CD14-positive monocyte (primary cell): ENCODE measurements around the gene GNRH2. TPM values are rescaled to one million over a fixed set of nuclear protein-coding genes. Genes with fewer than 3 reads are reported as not detected.

Experiments
- DNase-seq, 3 donors: peaks; one replicate each; pipeline ENCODE4 v3.0.0-alpha.2; 2011 to 2022
- H2AFZ ChIP-seq: 2 replicates; pipeline ENCODE4 v1.6.0; 2012; ENCODE audit warnings: mild to moderate bottlenecking, low read depth, low read length, inconsistent platforms; ENCODE audit not compliant: insufficient read depth, poor library complexity, severe bottlenecking
- H3K27ac ChIP-seq, 2 donors: 1 replicate in 1 of 2; 2 replicates in 1 of 2; pipeline ENCODE4 v1.5.1; 2012 to 2013; ENCODE audit warnings: low read length in 2 of 2, control low read depth in 1 of 2, inconsistent platforms in 1 of 2, low read depth in 1 of 2, mild to moderate bottlenecking in 1 of 2
- H3K27me3 ChIP-seq, 2 donors: one replicate each; pipeline versions ENCODE4 v1.6.0 to v1.6.1; 2011 to 2013; ENCODE audit warnings: low read length in 2 of 2; ENCODE audit not compliant: control insufficient read depth in 2 of 2, insufficient read depth in 2 of 2
- H3K36me3 ChIP-seq, 2 donors: replicated peaks in 1 of 2; 1 replicate in 1 of 2; 2 replicates in 1 of 2; pipeline versions ENCODE4 v1.5.1 to v1.6.1; 2012 to 2013; ENCODE audit warnings: low read length in 2 of 2, control low read depth in 1 of 2, inconsistent platforms in 1 of 2, mild to moderate bottlenecking in 1 of 2; ENCODE audit not compliant: insufficient read depth in 2 of 2, control insufficient read depth in 1 of 2
- H3K4me1 ChIP-seq, 2 donors: 1 replicate in 1 of 2; 2 replicates in 1 of 2; pipeline versions ENCODE4 v1.5.1 to v1.6.1; 2012 to 2013; ENCODE audit warnings: low read length in 2 of 2, control low read depth in 1 of 2, inconsistent platforms in 1 of 2, mild to moderate bottlenecking in 1 of 2, moderate library complexity in 1 of 2; ENCODE audit not compliant: insufficient read depth in 2 of 2, control insufficient read depth in 1 of 2
- H3K4me2 ChIP-seq: replicated peaks from 2 replicates; pipeline ENCODE3; 2012; ENCODE audit warnings: low read length, moderate library complexity, mild to moderate bottlenecking; ENCODE audit not compliant: poor library complexity, severe bottlenecking; ENCODE audit errors: extremely low read depth
- H3K4me3 ChIP-seq, 3 experiments: fragments of 200-600 bp in 1 of 3; sonication (generic) in 1 of 3; replicated peaks in 1 of 3; 1 replicate in 2 of 3; 2 replicates in 1 of 3; pipeline ENCODE4 v1.5.1; 2011 to 2013; ENCODE audit warnings: low read length in 3 of 3, mild to moderate bottlenecking in 3 of 3, control low read depth in 2 of 3, low read depth in 2 of 3, inconsistent platforms in 1 of 3, moderate library complexity in 1 of 3
- H3K79me2 ChIP-seq: 2 replicates; pipeline ENCODE4 v1.6.0; 2012; ENCODE audit warnings: mild to moderate bottlenecking, control low read depth, inconsistent platforms, low read length, moderate library complexity; ENCODE audit not compliant: insufficient read depth
- H3K9ac ChIP-seq: 2 replicates; pipeline ENCODE4 v1.6.0; 2017; ENCODE audit warnings: low read length, mild to moderate bottlenecking; ENCODE audit not compliant: insufficient read depth, poor library complexity, severe bottlenecking
- H3K9me3 ChIP-seq, 2 donors: replicated peaks in 1 of 2; 1 replicate in 1 of 2; 2 replicates in 1 of 2; pipeline versions ENCODE4 v1.5.1 to v1.6.1; 2012 to 2013; ENCODE audit warnings: low read length in 2 of 2, control low read depth in 1 of 2; ENCODE audit not compliant: control insufficient read depth in 1 of 2, insufficient read depth in 1 of 2
- H4K20me1 ChIP-seq: 2 replicates; pipeline ENCODE4 v1.6.0; 2012; ENCODE audit warnings: mild to moderate bottlenecking, low read length, control low read depth, moderate library complexity; ENCODE audit not compliant: insufficient read depth
- H3K27ac Mint-ChIP-seq, 7 donors: one replicate each; pipeline ENCODE4 v1.8.0; 2020; ENCODE audit warnings: mild to moderate bottlenecking in 7 of 7, mixed read lengths in 7 of 7, moderate library complexity in 6 of 7, inconsistent platforms in 2 of 7
- H3K27me3 Mint-ChIP-seq, 3 donors: one replicate each; pipeline ENCODE4 v1.8.0; 2021 to 2022; ENCODE audit warnings: low read depth in 3 of 3, mild to moderate bottlenecking in 3 of 3, mixed read lengths in 3 of 3, moderate library complexity in 3 of 3, inconsistent platforms in 1 of 3
- H3K36me3 Mint-ChIP-seq, 2 donors: one replicate each; pipeline ENCODE4 v1.8.0; 2020; ENCODE audit warnings: mixed read lengths in 2 of 2, inconsistent platforms in 1 of 2, mild to moderate bottlenecking in 1 of 2
- H3K4me1 Mint-ChIP-seq: one replicate; pipeline ENCODE4 v1.8.0; 2020; ENCODE audit warnings: mild to moderate bottlenecking, mixed read lengths
- H3K4me3 Mint-ChIP-seq, 2 donors: one replicate each; pipeline ENCODE4 v1.8.0; 2020; ENCODE audit warnings: mild to moderate bottlenecking in 2 of 2, mixed read lengths in 2 of 2, moderate library complexity in 1 of 2
- H3K9me3 Mint-ChIP-seq, 7 donors: one replicate each; pipeline ENCODE4 v1.8.0; 2020 to 2022; ENCODE audit warnings: mixed read lengths in 7 of 7, mild to moderate bottlenecking in 6 of 7, moderate library complexity in 6 of 7, inconsistent platforms in 2 of 7
- CTCF ChIP-seq: fragments of 200-600 bp; IDR thresholded peaks from one replicate; pipeline ENCODE4 v1.8.0; 2022; ENCODE audit warnings: antibody characterized with exemption, mild to moderate bottlenecking
- whole genome bisulfite sequencing: methylation state at CpG from one replicate; pipeline ENCODE4 v1.1.5; 2013; ENCODE audit warnings: missing lambda C conversion rate; ENCODE audit not compliant: insufficient coverage; 5-methylcytosine and 5-hydroxymethylcytosine counted together
- intact Hi-C, 2 donors: fragments of 100-400 bp; cut with micrococcal nuclease; formaldehyde crosslinking; loops; one replicate each; pipeline versions ENCODE4 v1.15.0 to v1.15.1; 2023
- polyA plus RNA-seq, 3 donors: library from polyadenylated mRNA; depleted of rRNA in 1 of 3; unstranded in 2 of 3; stranded (reverse) in 1 of 3; fragments of 300-500 nt in 2 of 3; fragments of >200 nt in 1 of 3; fragmentation: Illumina TruSeq in 2 of 3; gene quantifications; 1 replicate in 2 of 3; 2 replicates in 1 of 3; pipeline ENCODE4 v1.2.3, GENCODE V29; 2012 to 2021

The GNRH2 gene
- polyA plus RNA-seq, 3 donors = not detected

GRCh38 chr20:3094848-3095629, 51.6 kb downstream of the GNRH2 start:
- H3K4me2 ChIP-seq = no peak overlapping the region
- no peak overlapping the region for H3K27ac ChIP-seq
- H3K4me3 ChIP-seq = no peak overlapping the region
- Mint-ChIP-seq H3K4me3 (no peak overlapping the region), H3K9me3 (peaks cover 0 to 14% (median 10%) of the 10 kb centered on the region in 7 donors), H3K27me3 (peaks cover 38 to 63% (median 49%) of the 10 kb centered on the region in 3 donors), H3K27ac (peak overlapping the region in 1 of 7 donors; percentile 25), H3K4me1 (peaks cover 19% of the 10 kb centered on the region), H3K36me3 (peaks cover 0 to 7% of the 10 kb centered on the region in 2 donors)
- H3K27me3 ChIP-seq = peaks cover 26 to 40% of the 10 kb centered on the region in 2 donors
- no peak for DNase-seq
- 98% methylated on average over 7 of the region's 13 CpGs for WGBS
- peaks cover 12 to 21% of the 10 kb centered on the region in 2 donors for H3K4me1 ChIP-seq
- H3K79me2 ChIP-seq = no peaks in the 10 kb centered on the region
- intact Hi-C loops = no loop called here
- H3K36me3 ChIP-seq = no peaks in the 10 kb centered on the region
- H2AFZ ChIP-seq = no peak overlapping the region
- no peak for TF ChIP-seq CTCF
- no peak overlapping the region for H3K9ac ChIP-seq
- H4K20me1 ChIP-seq = no peaks in the 10 kb centered on the region
- H3K9me3 ChIP-seq = no peaks in the 10 kb centered on the region

Other genes with a start within 250 kb of the GNRH2 start
- under 1 TPM in 1 of 3 donors, not detected in 2; 0.05 TPM for gene CPXM1, start 243.0 kb upstream of the GNRH2 start, polyA plus RNA-seq
- not detected for gene C20orf141, start 228.6 kb upstream of the GNRH2 start, polyA plus RNA-seq
- gene TMEM239, start 227.3 kb upstream of the GNRH2 start, polyA plus RNA-seq = not detected
- gene PCED1A, start 203.0 kb upstream of the GNRH2 start, polyA plus RNA-seq = 10 to 100 TPM in 2 of 3 donors, 1 to 10 TPM in 1; 9.1 to 85.2 (median 10.2) TPM
- 10 to 100 TPM; 33.3 to 87.0 (median 34.5) TPM for gene VPS16, start 202.9 kb upstream of the GNRH2 start, polyA plus RNA-seq
- gene PTPRA, start 170.1 kb upstream of the GNRH2 start, polyA plus RNA-seq = 10 to 100 TPM; 13.0 to 41.9 (median 13.1) TPM
- 10 to 100 TPM; 19.4 to 36.6 (median 29.8) TPM for gene MRPS26, start 2.4 kb downstream of the GNRH2 start, polyA plus RNA-seq
- not detected for gene OXT, start 28.0 kb downstream of the GNRH2 start, polyA plus RNA-seq
- gene AVP, start 41.1 kb downstream of the GNRH2 start, polyA plus RNA-seq = not detected
- 10 to 100 TPM; 12.5 to 17.8 (median 13.7) TPM for gene FASTKD5, start 116.2 kb downstream of the GNRH2 start, polyA plus RNA-seq
- gene UBOX5, start 116.2 kb downstream of the GNRH2 start, polyA plus RNA-seq = 1 to 10 TPM; 2.3 to 4.7 (median 4.2) TPM
- under 1 TPM in 2 of 3 donors, not detected in 1; 0.05 to 0.45 TPM for gene LZTS3, start 129.9 kb downstream of the GNRH2 start, polyA plus RNA-seq
- 10 to 100 TPM; 39.9 to 42.7 (median 42.6) TPM for gene DDRGK1, start 161.1 kb downstream of the GNRH2 start, polyA plus RNA-seq
- gene ITPA, start 165.9 kb downstream of the GNRH2 start, polyA plus RNA-seq = 10 to 100 TPM; 39.5 to 62.8 (median 57.0) TPM
- gene SLC4A11, start 195.6 kb downstream of the GNRH2 start, polyA plus RNA-seq = under 1 TPM in 2 of 3 donors, not detected in 1; 0.11 to 0.33 TPM